Lung (tissue), 12 donors: ENCODE results near the gene CXCR2. TPM values are rescaled to one million over a fixed set of nuclear protein-coding genes. Genes with fewer than 3 reads are reported as not detected.

Experiments
- ATAC-seq: fragments of 200-7000 bp; cut with Tn5 transposase; one replicate; pipeline ENCODE4 v1.9.1; 2020; ENCODE audit warnings: moderate number of reproducible peaks; ENCODE audit not compliant: insufficient read depth, low FRiP score
- DNase-seq, 3 donors: peaks; one replicate each; pipeline ENCODE4 v3.0.0-alpha.2; 2013 to 2017
- H3K27ac ChIP-seq, 2 donors: one replicate each; pipeline ENCODE4 v1.5.1; 2013; ENCODE audit warnings: mild to moderate bottlenecking in 2 of 2, moderate library complexity in 2 of 2, control low read depth in 1 of 2, inconsistent platforms in 1 of 2, low read depth in 1 of 2, low read length in 1 of 2
- H3K27me3 ChIP-seq, 3 donors: one replicate each; pipeline ENCODE4 v1.5.1; 2013; ENCODE audit warnings: low read length in 2 of 3; ENCODE audit not compliant: control insufficient read depth in 3 of 3, insufficient read depth in 3 of 3
- H3K36me3 ChIP-seq, 4 donors: one replicate each; pipeline ENCODE4 v1.5.1; 2013; ENCODE audit warnings: low read length in 4 of 4, mild to moderate bottlenecking in 1 of 4, moderate library complexity in 1 of 4; ENCODE audit not compliant: control insufficient read depth in 4 of 4, insufficient read depth in 4 of 4
- H3K4me1 ChIP-seq, 5 donors: one replicate each; pipeline ENCODE4 v1.5.1; 2013; ENCODE audit warnings: low read length in 5 of 5, mild to moderate bottlenecking in 2 of 5, moderate library complexity in 1 of 5; ENCODE audit not compliant: control insufficient read depth in 5 of 5, insufficient read depth in 5 of 5
- H3K4me3 ChIP-seq: one replicate; pipeline ENCODE4 v1.5.1; 2013; ENCODE audit warnings: mild to moderate bottlenecking, control low read depth, moderate library complexity
- H3K9ac ChIP-seq, 2 donors: one replicate each; pipeline ENCODE4 v1.5.1; 2013; ENCODE audit warnings: low read length in 2 of 2, control low read depth in 1 of 2; ENCODE audit not compliant: insufficient read depth in 1 of 2
- H3K9me3 ChIP-seq, 4 donors: one replicate each; pipeline ENCODE4 v1.5.1; 2013; ENCODE audit warnings: low read length in 3 of 4, mild to moderate bottlenecking in 1 of 4, moderate library complexity in 1 of 4; ENCODE audit not compliant: control insufficient read depth in 4 of 4, insufficient read depth in 3 of 4
- WGBS, 2 donors: extraction: QIAGEN DNeasy Blood & Tissue Kit; methylation state at CpG; one replicate each; pipeline ENCODE4 v1.1.7; 2013; 5-methylcytosine and 5-hydroxymethylcytosine counted together
- polyA plus RNA-seq, 2 donors: library from polyadenylated mRNA; stranded (reverse); fragments of 200-250 nt; gene quantifications; one replicate each; pipeline ENCODE4 v1.2.1, GENCODE V29; 2013
- total RNA-seq, 2 donors: library from RNA; depleted of rRNA in 1 of 2; stranded (reverse); fragments of >200 nt in 1 of 2; gene quantifications; one replicate each; pipeline ENCODE4 v1.2.1, GENCODE V29; 2014 to 2021
- TF ChIP-seq, protein P1 (sequence below): IDR thresholded peaks from 2 replicates; pipeline ENCODE4 v1.5.1; 2012; ENCODE audit warnings: mild to moderate bottlenecking; ENCODE audit errors: control extremely low read depth, extremely low read depth
- donor health status: control.
- donor health status: control.
- donor health status: Bipolar disorder and iron deficiency.
- donor health status: healthy.
- donor health status: DM: yes; HTN: yes; CAD: no.

CXCR2 gene
- total and polyA plus RNA-seq, 4 donors, result 0.73 to 31.5 (median 4.5) TPM

GRCh38 chr2:218081063-218081462, 44.8 kb upstream of the CXCR2 start:
- Histone ChIP-seq H3K27me3 (peaks cover 0 to 4% (median 0%) of the 10 kb centered on the region in 3 donors), H3K4me3 (no peak overlapping the region), H3K27ac (no peak overlapping the region), H3K4me1 (no peaks in the 10 kb centered on the region), H3K36me3 (no peaks in the 10 kb centered on the region), H3K9me3 (peaks cover 0 to 2% (median 0%) of the 10 kb centered on the region in 4 donors), H3K9ac (no peak overlapping the region)
- DNase-seq (no peak), ATAC-seq (no peak)
- TF ChIP-seq, protein P1, sequence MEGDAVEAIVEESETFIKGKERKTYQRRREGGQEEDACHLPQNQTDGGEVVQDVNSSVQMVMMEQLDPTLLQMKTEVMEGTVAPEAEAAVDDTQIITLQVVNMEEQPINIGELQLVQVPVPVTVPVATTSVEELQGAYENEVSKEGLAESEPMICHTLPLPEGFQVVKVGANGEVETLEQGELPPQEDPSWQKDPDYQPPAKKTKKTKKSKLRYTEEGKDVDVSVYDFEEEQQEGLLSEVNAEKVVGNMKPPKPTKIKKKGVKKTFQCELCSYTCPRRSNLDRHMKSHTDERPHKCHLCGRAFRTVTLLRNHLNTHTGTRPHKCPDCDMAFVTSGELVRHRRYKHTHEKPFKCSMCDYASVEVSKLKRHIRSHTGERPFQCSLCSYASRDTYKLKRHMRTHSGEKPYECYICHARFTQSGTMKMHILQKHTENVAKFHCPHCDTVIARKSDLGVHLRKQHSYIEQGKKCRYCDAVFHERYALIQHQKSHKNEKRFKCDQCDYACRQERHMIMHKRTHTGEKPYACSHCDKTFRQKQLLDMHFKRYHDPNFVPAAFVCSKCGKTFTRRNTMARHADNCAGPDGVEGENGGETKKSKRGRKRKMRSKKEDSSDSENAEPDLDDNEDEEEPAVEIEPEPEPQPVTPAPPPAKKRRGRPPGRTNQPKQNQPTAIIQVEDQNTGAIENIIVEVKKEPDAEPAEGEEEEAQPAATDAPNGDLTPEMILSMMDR, result no peak
- WGBS, 2 donors, result 82 to 87% methylated on average over 2 of the region's 2 CpGs

- ATAC-seq (no peak), DNase-seq (peak in 2 of 3 donors; percentile 18 to 28)
- TF ChIP-seq, protein P1, result no peak
- Histone ChIP-seq H3K27ac (no peak overlapping the region), H3K36me3 (no peaks in the 10 kb centered on the region), H3K4me1 (no peaks in the 10 kb centered on the region), H3K27me3 (peaks cover 0 to 4% (median 0%) of the 10 kb centered on the region in 3 donors), H3K9ac (no peak overlapping the region), H3K4me3 (no peak overlapping the region), H3K9me3 (peaks cover 0 to 4% (median 2%) of the 10 kb centered on the region in 4 donors)
- WGBS, 2 donors, result 83 to 88% methylated on average over 7 of the region's 7 CpGs
Measured at GRCh38 chr2:218081695-218082094, 44.1 kb upstream of the CXCR2 start.

- TF ChIP-seq, protein P1, result no peak
- Histone ChIP-seq H3K4me1 (no peaks in the 10 kb centered on the region), H3K9me3 (peaks cover 0 to 4% (median 2%) of the 10 kb centered on the region in 4 donors), H3K4me3 (no peak overlapping the region), H3K9ac (no peak overlapping the region), H3K36me3 (no peaks in the 10 kb centered on the region), H3K27ac (no peak overlapping the region), H3K27me3 (peaks cover 0 to 4% (median 0%) of the 10 kb centered on the region in 3 donors)
- 61 to 67% methylated on average over 14 of the region's 14 CpGs for WGBS, 2 donors
- ATAC-seq (no peak), DNase-seq (no peak)
Measured at GRCh38 chr2:218082586-218083351, 43.1 kb upstream of the CXCR2 start.
